Measurements from ENCODE around the gene CHERP.

Gene CHERP, protein sequence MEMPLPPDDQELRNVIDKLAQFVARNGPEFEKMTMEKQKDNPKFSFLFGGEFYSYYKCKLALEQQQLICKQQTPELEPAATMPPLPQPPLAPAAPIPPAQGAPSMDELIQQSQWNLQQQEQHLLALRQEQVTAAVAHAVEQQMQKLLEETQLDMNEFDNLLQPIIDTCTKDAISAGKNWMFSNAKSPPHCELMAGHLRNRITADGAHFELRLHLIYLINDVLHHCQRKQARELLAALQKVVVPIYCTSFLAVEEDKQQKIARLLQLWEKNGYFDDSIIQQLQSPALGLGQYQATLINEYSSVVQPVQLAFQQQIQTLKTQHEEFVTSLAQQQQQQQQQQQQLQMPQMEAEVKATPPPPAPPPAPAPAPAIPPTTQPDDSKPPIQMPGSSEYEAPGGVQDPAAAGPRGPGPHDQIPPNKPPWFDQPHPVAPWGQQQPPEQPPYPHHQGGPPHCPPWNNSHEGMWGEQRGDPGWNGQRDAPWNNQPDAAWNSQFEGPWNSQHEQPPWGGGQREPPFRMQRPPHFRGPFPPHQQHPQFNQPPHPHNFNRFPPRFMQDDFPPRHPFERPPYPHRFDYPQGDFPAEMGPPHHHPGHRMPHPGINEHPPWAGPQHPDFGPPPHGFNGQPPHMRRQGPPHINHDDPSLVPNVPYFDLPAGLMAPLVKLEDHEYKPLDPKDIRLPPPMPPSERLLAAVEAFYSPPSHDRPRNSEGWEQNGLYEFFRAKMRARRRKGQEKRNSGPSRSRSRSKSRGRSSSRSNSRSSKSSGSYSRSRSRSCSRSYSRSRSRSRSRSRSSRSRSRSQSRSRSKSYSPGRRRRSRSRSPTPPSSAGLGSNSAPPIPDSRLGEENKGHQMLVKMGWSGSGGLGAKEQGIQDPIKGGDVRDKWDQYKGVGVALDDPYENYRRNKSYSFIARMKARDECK

DNA sequence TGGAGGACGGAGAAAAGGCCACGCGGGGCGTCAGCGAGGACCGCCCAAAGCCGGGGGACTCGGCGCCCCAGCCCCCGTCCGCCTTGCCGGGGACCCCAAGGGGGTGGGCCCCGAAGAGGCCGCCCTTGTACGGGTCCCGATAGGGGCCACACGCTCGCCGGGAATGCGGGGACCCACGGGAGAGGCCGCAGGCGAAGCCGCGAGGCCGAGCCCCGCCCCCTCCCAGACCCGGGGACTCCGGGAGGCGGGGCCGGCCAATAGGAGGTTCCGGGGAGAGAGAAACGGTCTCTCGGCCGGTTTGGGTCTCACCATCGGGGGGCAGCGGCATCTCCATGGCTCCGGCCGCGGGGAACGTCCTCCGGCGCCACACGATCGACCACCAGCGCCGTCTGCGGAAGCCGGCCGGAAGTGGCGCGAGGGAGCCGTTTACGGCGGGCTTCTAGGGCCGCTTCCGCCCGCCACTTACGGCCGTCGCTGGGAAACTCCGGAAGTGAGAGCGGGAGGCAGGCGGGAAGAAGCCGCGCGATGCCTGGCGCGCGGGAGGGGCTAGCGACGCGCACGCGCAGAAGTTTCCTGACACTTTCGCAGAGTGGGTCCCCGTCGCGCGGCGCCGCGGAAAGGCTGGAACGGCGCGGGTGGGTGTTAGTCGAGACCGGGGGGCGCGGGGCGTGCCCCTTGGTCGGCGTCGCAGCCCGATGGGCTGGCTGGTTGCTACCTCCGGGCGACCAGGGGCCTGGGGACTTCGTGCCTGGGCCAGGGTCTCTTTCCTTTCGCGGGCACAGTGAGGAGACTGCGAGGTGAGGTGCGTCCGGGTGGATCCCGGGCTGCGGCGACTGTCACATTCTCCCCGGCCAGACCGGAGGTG, at the start of gene CHERP:
TSS of gene CHERP (minus strand) at position 393 of the 865 bp plus-strand sequence. CDS start at position 334, 59 bp downstream.
- DNase-seq: peak; percentile 99

DNA sequence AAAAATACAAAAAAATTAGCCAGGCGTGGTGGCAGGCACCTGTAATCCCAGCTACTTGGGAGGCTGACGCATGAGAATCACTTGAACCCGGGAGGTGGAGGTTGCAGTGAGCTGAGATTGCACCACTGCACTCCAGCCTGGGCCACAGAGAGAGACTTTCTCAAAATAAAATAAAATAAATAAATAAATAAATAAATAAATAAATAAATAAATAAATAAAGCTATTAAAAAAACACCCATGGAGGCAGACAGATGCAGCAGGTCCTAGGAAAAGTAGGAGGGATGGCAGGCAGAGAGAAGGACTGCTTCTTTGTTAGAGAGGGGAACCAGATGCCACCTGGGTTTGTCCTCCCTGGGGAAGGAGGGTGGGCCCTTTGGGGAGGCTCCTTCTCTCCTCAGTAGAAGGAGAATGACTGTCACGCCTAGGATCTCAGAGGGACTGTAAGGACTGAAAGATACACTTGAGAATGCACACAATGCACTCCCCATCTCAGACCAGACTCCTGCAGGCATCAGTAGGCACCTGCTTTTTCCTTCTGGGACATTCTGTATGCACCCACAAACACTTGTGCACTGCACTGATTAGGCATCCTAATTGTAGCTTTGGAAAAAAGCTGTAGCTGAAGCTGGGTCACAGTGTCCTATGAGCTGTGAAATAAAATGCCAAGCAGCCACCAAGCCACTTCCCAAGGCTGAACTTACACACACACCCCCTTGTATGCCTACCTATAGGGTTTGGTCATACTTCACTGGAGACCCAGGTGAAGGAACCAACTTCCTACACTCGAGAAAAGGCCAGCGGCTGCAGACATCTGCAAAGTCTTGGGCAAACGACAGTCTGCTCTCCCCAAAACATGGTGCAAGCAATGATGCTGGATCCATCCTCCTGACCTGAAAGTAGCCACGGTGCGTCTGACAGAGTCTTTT, 48.9 kb upstream of the CHERP start:
- DNase-seq: no peak

DNA sequence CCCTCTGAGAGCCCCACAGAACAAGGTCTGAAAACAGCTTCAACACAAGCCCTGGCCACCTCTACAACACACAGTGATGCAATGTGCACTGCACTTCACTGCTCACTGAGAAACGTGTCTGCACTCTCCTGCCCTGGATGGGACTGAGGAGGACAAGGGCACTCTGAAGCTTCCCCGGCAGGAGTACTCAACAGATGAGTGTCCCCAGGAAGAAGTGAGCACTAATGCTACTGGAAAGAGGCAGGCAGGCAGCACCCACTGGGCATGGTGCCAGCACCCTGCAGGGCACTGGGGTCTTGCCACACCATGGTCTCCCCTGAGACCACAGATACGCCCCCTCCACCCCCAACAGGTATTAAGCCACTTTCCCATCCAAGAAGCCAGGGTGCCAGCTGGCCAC, 47.7 kb upstream of the CHERP start:
- DNase-seq: peak; percentile 25

DNA sequence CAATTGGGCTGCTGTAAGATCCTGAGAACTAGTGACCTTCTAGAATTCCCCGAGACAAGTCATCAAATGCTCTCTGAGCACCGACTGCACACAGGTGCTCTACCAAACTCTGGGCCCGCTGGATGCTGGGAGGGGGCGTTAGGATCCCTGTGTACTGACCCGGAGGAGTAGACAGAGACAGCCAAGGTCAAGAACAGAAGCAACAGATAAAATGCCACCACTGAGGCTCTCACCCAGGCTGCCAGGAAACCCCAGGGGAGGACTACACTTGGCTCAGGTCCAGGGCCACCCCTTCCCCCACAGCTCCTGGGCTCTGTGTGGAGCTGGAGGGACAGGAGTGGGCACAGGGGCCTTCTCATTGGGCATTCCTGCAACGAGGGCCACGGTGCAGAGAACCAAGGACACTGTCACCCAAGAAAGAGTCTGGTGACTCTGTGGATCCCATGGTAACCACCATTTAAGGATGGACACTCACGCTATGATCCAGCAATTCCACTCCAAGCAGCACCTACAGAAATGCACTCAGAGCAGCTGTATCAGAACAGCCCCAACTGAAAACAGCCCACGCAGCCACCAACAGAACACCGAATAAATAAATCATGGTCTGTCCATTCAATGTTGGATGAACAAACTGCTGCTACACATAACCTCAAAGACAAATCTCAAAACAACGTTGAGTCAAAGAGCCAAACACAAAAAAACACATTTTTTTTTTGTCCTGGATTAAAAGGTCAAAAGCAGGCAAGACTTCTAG, 46.8 kb upstream of the CHERP start:
- DNase-seq: peak; percentile 58

DNA sequence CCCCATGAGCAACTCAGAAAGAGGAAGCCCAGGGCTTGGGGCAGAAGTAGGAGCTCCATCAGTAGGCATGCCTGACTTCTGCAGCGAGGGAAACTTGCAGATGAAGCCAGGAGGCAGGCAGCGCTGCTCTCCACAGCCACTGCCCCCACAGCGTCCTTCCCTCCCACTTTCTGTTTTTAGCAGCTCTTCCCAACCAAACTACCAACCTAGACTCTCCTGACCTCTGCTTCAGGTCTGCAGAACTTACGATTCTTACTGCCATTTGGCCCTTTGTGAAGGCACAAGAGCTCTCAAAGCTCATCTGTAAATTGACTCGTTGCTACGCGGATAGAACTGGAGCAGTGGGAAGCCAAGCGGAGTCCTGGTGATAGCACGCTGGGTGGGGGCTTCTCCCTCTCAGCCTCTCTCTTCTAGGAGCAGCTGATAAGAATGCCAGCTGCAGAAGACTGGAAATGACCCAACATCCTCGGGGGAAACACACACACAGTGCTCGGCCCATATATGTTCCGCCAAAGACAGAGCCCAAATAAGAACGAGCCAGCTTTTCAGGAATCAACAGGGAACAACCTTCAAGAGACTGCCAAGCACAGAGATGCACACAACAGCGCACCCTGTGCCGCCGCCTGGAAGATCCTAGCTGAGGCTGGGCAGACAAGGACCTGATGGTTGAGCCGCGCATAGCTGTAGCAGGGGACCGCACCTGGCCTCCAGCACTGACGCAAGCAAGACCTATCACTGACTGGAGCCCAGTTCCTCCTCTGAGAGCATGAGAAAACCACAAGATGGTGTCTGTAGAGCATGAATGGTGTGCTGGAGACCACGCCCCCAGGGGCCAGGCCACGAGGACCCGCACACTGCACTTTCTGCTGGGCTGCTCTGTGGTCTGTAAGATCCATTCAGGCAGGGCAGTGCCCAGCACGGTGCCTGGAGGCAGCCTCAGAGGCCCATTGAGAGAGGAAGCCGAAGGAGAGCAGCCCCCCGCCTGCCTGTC, 45.9 kb upstream of the CHERP start:
- peak; percentile 94 for DNase-seq

DNA sequence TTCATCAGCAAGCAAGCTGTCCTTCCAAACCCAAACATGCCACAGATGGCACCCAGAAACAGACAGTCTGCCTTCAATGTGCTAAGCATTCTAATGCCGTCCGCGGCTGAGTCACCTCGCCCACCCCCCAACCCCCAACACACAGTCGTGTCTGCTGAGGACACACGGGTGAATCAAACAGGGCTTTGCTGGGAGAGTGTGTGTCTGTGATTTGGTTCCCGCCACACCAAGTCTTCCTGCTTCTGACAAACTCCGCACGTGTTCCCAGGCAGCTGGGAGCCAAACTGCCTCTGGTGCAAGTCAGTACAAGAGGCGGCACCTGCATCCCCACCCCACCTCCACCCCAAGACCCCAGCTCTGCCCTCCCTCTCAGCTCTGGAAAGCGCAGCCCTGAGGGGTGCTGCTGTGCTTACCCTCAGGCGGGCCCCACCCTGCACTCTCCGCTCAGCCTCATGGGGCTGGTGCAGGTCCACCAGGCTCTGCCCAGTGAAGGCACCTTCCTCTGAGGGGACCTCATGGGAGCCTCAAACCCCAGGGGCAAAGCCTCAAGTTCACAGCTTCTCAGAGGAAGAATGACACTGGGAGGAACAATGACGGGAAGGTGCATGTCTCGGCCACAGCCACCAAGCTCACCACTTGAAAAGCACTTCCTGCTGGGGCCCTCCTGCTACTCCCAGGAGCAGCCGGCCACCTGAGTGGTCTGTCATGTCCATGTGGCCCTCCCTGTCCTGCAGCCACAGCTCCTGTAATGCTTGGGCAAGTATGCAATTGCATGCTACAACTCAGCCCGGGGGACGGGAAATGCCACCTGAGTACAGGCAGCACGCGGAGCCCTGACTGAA, 45.0 kb upstream of the CHERP start:
- no peak for DNase-seq

DNA sequence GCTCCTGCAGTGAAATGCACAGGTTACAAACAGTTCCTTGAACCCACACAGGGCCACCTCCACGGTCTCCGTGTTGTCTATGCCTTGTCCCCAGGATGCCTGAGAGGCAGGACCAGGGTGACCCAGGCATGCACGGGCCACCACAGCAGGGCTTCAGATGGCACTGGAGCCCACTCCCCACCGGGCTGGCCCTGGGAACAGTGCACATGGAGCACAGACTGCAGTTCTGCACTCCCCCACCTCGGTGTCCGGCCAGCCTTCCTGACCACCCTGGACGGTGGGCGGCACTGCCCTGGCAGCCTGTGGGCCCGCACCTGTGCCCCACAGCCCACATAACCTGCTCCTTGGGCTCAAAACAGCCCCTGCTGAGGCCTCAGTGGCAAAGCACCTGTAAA, 44.2 kb upstream of the CHERP start:
- no peak for DNase-seq

DNA sequence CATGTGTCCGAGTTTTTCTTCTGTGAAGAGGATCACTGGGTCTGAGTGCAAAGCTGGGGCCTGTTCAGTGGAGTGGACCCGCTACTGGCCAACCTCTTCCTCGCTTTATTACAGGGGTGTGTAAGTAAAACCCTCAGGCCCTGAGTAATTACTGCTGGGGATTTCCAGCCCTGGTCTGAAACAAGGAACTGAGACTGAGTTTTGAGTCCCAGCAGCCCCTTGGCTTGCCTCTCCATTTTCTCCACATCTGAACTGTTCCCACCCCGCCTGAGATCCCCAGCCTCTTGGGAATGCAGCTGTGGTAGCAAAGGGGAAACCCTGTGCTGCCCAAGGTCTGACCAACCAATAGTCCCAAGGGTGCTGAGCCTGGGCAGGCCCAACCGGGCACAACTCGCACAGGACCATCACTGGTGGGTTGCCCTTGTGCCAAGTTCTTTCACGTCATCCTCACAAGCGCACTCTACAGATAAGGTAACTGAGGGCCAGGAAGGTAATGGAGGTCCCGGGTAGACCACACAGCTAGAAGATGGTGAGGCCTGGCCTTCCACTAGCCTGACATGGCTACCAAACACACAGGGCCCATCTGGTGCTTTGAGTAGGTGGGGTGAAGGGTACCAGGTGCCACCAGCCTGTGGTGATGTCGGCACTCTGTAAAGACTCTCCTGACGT, 43.7 kb upstream of the CHERP start:
- no peak for DNase-seq

DNA sequence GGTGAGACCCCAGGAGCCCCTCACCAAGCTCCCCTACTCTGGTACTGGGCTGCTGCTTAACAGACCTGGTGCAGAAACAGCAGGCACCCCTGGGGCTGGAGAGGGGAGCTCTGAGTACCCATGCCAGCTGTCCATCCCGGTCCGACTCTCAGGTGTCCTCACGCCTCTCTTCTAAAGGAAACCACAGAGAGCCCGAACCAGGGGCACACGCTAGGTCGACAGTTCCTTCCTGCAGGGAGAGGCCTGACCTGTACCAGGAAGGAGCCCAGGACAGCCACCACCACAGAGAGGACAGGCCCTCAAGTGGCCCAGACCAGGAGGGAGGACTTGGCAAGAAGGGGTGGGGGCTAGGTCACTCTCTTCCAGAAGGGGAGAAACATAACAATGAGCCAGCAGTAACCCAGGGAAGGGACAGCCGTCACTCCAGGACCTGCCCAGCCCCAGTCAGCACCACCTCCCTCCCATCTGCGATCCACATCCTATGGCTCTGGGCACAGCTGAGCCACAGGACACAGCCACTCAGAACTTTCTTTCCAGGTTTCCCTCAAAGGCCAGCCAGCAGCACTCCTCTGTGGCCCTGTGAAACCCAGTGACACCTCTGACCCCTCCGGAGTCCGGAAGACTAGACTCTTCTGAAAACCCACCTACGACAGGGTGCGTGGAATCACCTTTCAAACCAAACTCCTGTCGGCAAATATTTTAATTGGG, 43.0 kb upstream of the CHERP start:
- DNase-seq: no peak

DNA sequence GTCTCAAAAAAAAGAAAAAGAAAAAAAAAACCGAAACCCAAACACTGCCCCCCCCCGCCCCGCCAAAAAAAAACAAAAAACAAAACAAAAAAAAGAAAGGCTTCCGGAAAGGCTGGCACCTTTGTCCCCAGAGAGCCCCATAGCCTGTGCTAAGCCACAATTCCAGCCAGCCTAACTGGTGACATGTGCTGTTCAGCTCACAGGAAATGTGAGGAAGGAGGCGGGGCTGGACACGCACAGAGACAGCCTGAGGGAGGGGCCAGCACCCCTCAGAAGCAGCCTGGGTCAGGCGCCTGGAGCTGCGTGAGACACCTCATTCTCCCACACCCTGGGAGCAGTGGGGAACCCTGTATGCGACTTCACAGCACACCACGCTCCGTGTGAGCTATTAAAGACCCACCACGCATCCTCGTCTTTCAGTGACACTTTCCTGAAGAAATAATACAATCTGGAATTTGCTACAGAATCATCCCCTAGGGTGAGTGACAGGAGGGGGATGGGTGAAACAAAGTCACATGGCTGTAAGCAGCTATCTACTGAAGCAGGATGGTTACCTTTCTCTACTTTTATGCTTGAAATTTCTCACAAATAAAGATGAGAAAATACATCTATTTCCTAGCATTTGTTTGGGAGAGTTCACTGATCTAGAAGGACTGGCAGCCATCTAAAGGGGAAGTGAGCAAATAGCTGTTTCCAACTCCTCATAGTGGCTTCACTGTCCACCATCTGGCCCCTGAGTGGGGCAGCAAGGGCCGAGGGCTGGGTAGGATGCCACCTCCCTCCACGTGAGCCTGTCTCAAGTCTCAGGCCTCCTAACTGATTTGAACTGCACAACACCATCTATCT, 42.2 kb upstream of the CHERP start:
- peak; percentile 90 for DNase-seq

DNA sequence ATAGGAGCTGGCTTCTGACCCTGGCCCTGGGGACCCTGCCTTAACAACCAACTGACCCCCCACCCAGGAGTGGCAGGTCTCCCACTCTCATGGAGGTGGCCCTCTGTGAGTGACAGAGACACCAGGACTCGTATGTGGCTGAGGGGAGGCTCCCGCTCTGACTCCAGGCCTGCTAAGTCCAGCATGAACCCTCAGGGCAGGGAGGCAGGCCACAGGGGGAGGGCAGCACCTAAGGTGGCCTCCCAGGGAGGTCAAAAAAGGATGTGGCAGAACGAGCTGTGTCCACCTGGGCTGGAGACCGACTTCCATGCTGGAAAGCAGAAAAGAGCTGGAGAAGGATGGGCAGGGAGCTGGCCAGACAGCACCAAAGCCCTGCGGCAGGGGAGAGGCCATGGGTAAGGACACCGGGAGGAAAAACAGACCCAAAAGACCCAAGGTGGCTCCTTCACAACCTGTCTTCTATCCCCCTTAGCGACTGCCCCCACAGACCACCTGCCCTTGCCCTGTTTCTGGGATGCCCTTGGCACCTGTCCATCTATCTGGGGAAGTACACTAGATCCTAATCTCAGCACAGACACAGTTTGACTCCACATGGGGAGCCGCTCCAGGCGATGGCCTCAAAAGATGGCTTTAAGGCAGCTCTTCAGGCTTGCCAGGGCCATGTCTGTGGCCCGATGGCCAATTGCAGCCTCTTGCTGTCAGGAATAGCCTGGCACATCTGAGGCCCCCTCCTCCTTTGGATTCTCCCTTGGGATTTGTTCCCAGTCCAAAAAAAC, 40.4 kb upstream of the CHERP start:
- DNase-seq: no peak

DNA sequence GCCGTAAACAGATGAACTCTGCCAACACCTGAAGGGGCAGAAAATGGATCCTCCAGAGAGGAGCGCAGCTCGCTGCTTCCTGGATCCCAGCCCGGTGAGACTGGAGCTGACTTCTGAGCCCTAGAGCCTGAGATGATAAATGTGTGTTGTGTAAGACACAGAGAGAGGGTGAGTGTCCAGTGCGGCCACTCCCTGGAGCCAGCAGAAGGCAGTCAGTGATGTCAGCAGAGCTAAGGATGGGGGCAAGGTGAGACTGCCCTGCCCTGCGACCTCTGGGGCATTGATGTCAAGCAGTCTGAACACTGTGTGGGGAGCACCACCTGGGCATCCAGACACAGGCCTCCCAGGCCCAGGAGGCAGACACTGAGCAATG, 39.7 kb upstream of the CHERP start:
- DNase-seq: no peak

DNA sequence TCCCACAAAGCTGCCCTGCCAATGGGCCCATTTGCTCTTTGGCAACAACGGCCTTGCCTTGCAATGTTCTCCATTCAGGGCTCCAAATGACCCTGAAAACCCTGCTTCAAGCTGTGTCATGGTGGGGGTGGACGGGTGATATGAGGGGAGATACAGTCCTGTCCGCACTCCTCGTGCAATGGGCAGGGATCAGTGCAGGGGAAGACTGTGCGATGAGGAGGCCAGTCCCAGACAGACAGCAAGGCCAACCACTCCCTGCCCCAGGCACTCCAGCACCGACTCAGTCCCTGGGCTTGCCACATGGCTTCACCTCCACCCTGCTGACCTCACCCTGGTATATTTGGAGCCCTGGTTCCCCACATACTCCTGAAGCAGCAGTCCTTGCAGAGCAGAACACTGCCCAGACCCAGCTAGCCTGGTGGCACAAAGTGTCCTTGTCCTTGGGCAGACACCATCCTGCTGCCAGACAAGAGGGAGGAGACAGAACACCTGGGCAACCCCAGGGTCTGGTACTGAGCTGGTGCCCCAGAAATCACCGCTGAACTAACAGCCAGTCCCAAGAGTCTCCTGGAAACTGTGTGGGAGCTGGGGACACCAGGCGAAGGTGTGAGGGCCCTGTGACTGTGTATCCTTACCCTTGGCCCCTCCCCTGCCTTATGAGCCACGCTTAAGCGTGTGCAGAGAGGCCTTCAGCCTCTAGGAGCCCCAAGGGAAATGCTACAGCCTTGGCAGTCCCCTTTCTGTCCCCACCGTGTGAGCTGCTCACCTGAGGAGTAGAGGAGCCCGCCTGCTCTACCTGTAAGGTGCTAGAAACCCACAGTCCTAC, 39.1 kb upstream of the CHERP start:
- DNase-seq: no peak

DNA sequence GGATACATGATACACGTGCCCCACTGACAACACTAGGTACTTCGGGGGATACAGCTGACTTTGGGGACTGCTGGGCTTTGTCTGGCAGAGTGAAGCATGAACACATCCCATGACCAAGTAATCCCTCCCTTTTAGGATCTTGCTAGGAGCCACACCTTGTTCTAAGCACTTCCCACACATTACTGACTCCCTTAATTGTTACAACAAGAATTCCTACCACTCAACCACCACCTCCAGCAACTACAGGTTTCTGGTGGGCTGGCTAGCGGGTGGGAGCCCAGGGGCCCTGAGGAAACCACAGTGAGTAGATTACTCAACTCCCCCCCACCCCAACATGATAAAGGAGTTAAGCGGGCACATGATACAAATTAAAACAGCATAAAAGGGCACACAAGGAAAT, 37.1 kb upstream of the CHERP start:
- DNase-seq: no peak

DNA sequence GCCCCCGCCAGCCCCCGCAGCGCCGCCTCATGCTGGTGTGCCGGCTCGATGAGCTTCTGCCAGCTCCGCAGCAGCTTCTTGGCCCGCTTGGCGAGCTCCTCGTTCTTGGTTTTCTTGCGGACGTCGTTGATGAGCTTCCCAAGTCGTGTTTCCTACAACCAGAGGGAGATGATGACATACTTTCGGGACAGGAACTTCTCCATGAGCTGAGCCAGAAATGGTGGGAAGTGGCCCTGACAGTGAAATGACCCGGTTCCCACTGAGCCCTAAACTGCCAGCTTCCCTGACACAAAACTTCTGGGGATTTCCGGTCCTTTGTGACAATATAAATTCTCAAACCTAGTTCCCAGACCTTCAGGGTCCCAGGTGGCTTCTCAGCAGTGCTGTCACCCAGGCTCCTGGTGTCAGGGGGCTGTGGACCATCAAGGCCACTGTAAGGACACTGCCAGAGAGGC, 35.3 kb upstream of the CHERP start:
- no peak for DNase-seq

Measured in OCI-M1 (cell line).